Peyer's patch (tissue), 4 donors: Measurements from ENCODE around the gene OR6B3.

Experiments
- POLR2A ChIP-seq, 2 donors: fragments of 450-650 bp; IDR thresholded peaks; one replicate each; pipeline ENCODE4 v1.5.1; 2017; ENCODE audit warnings: antibody characterized with exemption in 2 of 2, mild to moderate bottlenecking in 2 of 2, moderate library complexity in 2 of 2
- TF ChIP-seq, protein P1 (sequence below), 6 experiments: fragments of 450-650 bp in 4 of 6; fragments of 200-600 bp in 2 of 6; sonication (generic) in 1 of 6; IDR thresholded peaks; one replicate each; pipeline ENCODE4 v1.5.1; 2017 to 2019; ENCODE audit warnings: antibody characterized with exemption in 6 of 6, mild to moderate bottlenecking in 3 of 6, moderate library complexity in 1 of 6

DNA sequence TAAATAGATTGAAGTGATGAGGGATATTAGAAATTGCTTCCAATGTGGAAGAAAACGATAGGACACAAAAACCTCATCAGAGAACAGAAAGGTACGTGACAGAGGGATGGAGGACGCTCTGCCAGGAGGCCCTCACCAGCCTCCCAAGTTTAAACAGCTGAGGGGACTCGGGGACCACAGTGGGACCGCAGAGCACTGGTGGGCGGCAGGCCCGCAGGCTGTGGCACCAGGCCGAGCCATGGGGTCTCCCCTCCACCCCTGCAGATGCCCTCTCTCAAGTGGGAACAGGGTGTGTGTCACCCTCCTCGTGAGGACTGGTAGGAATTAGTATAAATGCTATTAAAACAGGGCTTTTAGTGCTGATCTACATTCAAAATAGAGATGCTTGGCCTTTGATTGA lies 39.0 kb downstream of the OR6B3 start:
- TF ChIP-seq POLR2A (IDR thresholded peaks at IDR 0.05), result no peak
- TF ChIP-seq, protein P1, sequence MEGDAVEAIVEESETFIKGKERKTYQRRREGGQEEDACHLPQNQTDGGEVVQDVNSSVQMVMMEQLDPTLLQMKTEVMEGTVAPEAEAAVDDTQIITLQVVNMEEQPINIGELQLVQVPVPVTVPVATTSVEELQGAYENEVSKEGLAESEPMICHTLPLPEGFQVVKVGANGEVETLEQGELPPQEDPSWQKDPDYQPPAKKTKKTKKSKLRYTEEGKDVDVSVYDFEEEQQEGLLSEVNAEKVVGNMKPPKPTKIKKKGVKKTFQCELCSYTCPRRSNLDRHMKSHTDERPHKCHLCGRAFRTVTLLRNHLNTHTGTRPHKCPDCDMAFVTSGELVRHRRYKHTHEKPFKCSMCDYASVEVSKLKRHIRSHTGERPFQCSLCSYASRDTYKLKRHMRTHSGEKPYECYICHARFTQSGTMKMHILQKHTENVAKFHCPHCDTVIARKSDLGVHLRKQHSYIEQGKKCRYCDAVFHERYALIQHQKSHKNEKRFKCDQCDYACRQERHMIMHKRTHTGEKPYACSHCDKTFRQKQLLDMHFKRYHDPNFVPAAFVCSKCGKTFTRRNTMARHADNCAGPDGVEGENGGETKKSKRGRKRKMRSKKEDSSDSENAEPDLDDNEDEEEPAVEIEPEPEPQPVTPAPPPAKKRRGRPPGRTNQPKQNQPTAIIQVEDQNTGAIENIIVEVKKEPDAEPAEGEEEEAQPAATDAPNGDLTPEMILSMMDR (IDR thresholded peaks at IDR 0.05), result no peak
